GM23248 (cell line): Measurements from ENCODE around the gene ESPN. TPM values are rescaled to one million over a fixed set of nuclear protein-coding genes. Genes with fewer than 3 reads are reported as not detected.

Experiments
- DNase-seq: peaks from one replicate; pipeline ENCODE4 v3.0.0-alpha.2; 2015
- H2AFZ ChIP-seq: fragments of 200-600 bp; sonication (generic); 2 replicates; pipeline ENCODE4 v1.6.1; 2016; ENCODE audit warnings: antibody characterized with exemption
- H3F3A ChIP-seq: fragments of 200-600 bp; sonication (generic); 2 replicates; pipeline ENCODE4 v1.6.1; 2016; ENCODE audit warnings: mild to moderate bottlenecking, antibody characterized with exemption, mixed run types; ENCODE audit not compliant: insufficient read depth
- H3K27ac ChIP-seq: fragments of 200-600 bp; sonication (generic); 2 replicates; pipeline ENCODE4 v1.5.1; 2016; ENCODE audit warnings: mild to moderate bottlenecking
- H3K27me3 ChIP-seq: fragments of 200-600 bp; sonication (generic); replicated peaks from 2 replicates; pipeline ENCODE4 v1.6.1; 2016; ENCODE audit warnings: mild to moderate bottlenecking; ENCODE audit not compliant: insufficient read depth
- H3K36me3 ChIP-seq: fragments of 200-600 bp; sonication (generic); 2 replicates; pipeline ENCODE4 v1.6.1; 2016; ENCODE audit warnings: low read depth, mild to moderate bottlenecking
- H3K4me1 ChIP-seq: fragments of 200-600 bp; sonication (generic); 2 replicates; pipeline ENCODE4 v1.6.1; 2016; ENCODE audit warnings: mild to moderate bottlenecking; ENCODE audit not compliant: insufficient read depth
- H3K4me2 ChIP-seq: fragments of 200-600 bp; sonication (generic); one replicate; pipeline ENCODE4 v1.6.1; 2016; ENCODE audit warnings: mild to moderate bottlenecking; ENCODE audit not compliant: unreplicated experiment
- H3K4me3 ChIP-seq: fragments of 200-600 bp; sonication (generic); 2 replicates; pipeline ENCODE4 v1.5.1; 2016; ENCODE audit warnings: mild to moderate bottlenecking
- H3K79me2 ChIP-seq: fragments of 200-600 bp; sonication (generic); 2 replicates; pipeline ENCODE4 v1.6.1; 2016; ENCODE audit warnings: mild to moderate bottlenecking; ENCODE audit not compliant: insufficient read depth
- H3K9ac ChIP-seq: fragments of 200-600 bp; sonication (generic); 2 replicates; pipeline ENCODE4 v1.6.1; 2016; ENCODE audit warnings: mild to moderate bottlenecking
- H3K9me2 ChIP-seq: fragments of 200-600 bp; sonication (generic); 2 replicates; pipeline ENCODE4 v1.6.1; 2016; ENCODE audit warnings: mixed run types, mild to moderate bottlenecking, moderate library complexity; ENCODE audit not compliant: insufficient read depth
- H3K9me3 ChIP-seq: fragments of 200-600 bp; sonication (generic); one replicate; pipeline ENCODE4 v1.6.1; 2017; ENCODE audit warnings: low read depth
- H4K20me1 ChIP-seq: fragments of 200-600 bp; sonication (generic); 2 replicates; pipeline ENCODE4 v1.6.0; 2016; ENCODE audit not compliant: insufficient read depth
- EZH2 ChIP-seq: fragments of 200-600 bp; sonication (generic); IDR thresholded peaks from 2 replicates; pipeline ENCODE4 v1.6.1; 2018; ENCODE audit warnings: antibody characterized with exemption, mild to moderate bottlenecking; ENCODE audit not compliant: insufficient read depth, poor library complexity, severe bottlenecking
- EZH2phosphoT487 ChIP-seq: fragments of 200-600 bp; sonication (generic); IDR thresholded peaks from 2 replicates; pipeline ENCODE4 v1.6.1; 2018; ENCODE audit warnings: antibody characterized with exemption, moderate library complexity, mild to moderate bottlenecking, low read depth; ENCODE audit not compliant: insufficient read depth
- WGBS, 2 experiments: methylation state at CpG; one replicate each; pipeline ENCODE4 v1.1.6; 2015 to 2017; ENCODE audit warnings: low lambda C conversion rate in 2 of 2, low coverage in 1 of 2; ENCODE audit errors: missing lambda C conversion rate in 2 of 2; 5-methylcytosine and 5-hydroxymethylcytosine counted together
- in situ Hi-C: fragments of 300-500 bp; cut with MboI; formaldehyde crosslinking; loops from 2 replicates; pipeline ENCODE4 v1.15.0; 2020
- polyA plus RNA-seq: library from polyadenylated mRNA; unstranded; fragments of >200 nt; fragmentation: Nextera tagmentation; extraction: Ambion mirVana; gene quantifications from 2 replicates; pipeline ENCODE4 v1.2.1, GENCODE V29; 2016
- total RNA-seq: library from RNA; depleted of rRNA; stranded (reverse); fragments of >200 nt; shearing (Covaris generic); gene quantifications from 2 replicates; pipeline ENCODE4 v1.2.3, GENCODE V29; 2014

ESPN gene
- total and polyA plus RNA-seq, 2 experiments from 2014 or later = not detected

- Histone ChIP-seq H3K36me3 (no peaks in the 10 kb centered on the region), H3K4me2 (no peak overlapping the region), H4K20me1 (no peaks in the 10 kb centered on the region), H3K4me3 (no peak overlapping the region), H3F3A (no peaks in the 10 kb centered on the region), H3K4me1 (no peaks in the 10 kb centered on the region), H3K79me2 (peaks cover 41% of the 10 kb centered on the region), H3K9ac (no peak overlapping the region), H3K9me3 (no peaks in the 10 kb centered on the region), H3K27ac (no peak overlapping the region), H2AFZ (0 out of 2 replicates have a peak overlapping the region, but pooled peaks have one; percentile 41), H3K27me3 (no peaks in the 10 kb centered on the region), H3K9me2 (no peaks in the 10 kb centered on the region)
- TF ChIP-seq EZH2phosphoT487 (no peak), EZH2 (no peak)
- in situ Hi-C loops = no loop called here
- 55 to 56% methylated on average over 5 of the region's 5 CpGs for WGBS, 2 experiments
- no peak for DNase-seq
These were observed 39.6 kb upstream of the ESPN start for GRCh38 chr1:6384962-6385361.

- Histone ChIP-seq H3K9ac (no peak overlapping the region), H3K9me3 (no peaks in the 10 kb centered on the region), H3K4me2 (no peak overlapping the region), H3F3A (no peaks in the 10 kb centered on the region), H3K36me3 (no peaks in the 10 kb centered on the region), H3K79me2 (peaks cover 40% of the 10 kb centered on the region), H3K4me1 (no peaks in the 10 kb centered on the region), H3K4me3 (no peak overlapping the region), H3K27me3 (no peaks in the 10 kb centered on the region), H3K9me2 (no peaks in the 10 kb centered on the region), H2AFZ (peak overlapping the region; percentile 41; the same call in 1 of the 2 replicates), H4K20me1 (no peaks in the 10 kb centered on the region), H3K27ac (no peak overlapping the region; the same call in 1 of the 2 replicates)
- WGBS, 2 experiments = 64 to 68% methylated on average over 21 to 22 of the region's 22 CpGs
- in situ Hi-C loops = no loop called here
- DNase-seq = peak; percentile 78
- TF ChIP-seq EZH2phosphoT487 (no peak), EZH2 (no peak)
These were observed 38.9 kb upstream of the ESPN start for GRCh38 chr1:6385488-6386191.

DNA sequence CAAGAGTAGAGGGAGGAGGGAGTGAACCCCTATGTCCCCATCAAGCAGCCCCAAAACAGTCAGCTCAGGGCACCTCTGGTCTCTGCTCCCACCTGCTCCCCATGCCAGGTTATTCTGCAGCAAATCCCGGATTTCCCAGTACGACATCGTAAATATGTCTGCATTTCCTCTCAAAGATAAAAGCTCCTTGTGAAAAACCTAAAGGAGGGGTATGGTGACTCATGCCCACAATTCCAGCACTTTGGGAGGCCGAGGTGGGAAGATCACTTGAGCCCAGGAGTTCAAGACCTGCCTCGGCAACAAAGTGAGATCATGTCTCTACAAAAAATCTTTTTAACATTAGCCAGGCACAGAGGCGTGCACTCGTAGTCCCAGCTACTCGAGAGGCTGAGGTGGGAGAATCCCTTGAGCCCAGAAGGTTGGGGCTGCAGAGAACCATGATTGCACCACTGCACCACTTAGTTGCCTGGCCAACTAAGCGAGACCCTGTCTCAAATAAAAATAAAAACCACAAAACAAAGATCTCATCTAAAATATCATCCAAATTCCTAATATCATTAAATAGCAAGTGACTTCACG, 38.1 kb upstream of the ESPN start:
- Histone ChIP-seq H3K36me3 (no peaks in the 10 kb centered on the region), H3K27me3 (no peaks in the 10 kb centered on the region), H3K4me2 (no peak overlapping the region), H4K20me1 (no peaks in the 10 kb centered on the region), H3K4me1 (no peaks in the 10 kb centered on the region), H3K9me3 (no peaks in the 10 kb centered on the region), H3F3A (no peaks in the 10 kb centered on the region), H3K9ac (no peak overlapping the region), H3K9me2 (no peaks in the 10 kb centered on the region), H3K27ac (no peak overlapping the region), H3K79me2 (peaks cover 41% of the 10 kb centered on the region), H3K4me3 (no peak overlapping the region), H2AFZ (no peak overlapping the region)
- no peak for TF ChIP-seq EZH2phosphoT487
- TF ChIP-seq EZH2 = no peak
- DNase-seq = no peak
- WGBS, 2 experiments = 87% methylated on average over 10 of the region's 10 CpGs
- in situ Hi-C loops = no loop called here

- no peaks in the 10 kb centered on the region for H3K9me3 ChIP-seq
- TF ChIP-seq EZH2 (no peak), EZH2phosphoT487 (no peak)
- peaks cover 45% of the 10 kb centered on the region for H3K79me2 ChIP-seq
- in situ Hi-C loops = no loop called here
- no peaks in the 10 kb centered on the region for H4K20me1 ChIP-seq
- no peak overlapping the region for H3K4me3 ChIP-seq
- no peak overlapping the region for H3K27ac ChIP-seq
- no peaks in the 10 kb centered on the region for H3K36me3 ChIP-seq
- no peak for DNase-seq
- WGBS, 2 experiments = 89 to 92% methylated on average over 9 of the region's 9 CpGs
- no peak overlapping the region for H3K9ac ChIP-seq
- H3F3A ChIP-seq = no peaks in the 10 kb centered on the region
- H2AFZ ChIP-seq = no peak overlapping the region
- H3K4me1 ChIP-seq = peaks cover 4% of the 10 kb centered on the region; the same call in 1 of the 2 replicates
- H3K27me3 ChIP-seq = no peaks in the 10 kb centered on the region
- H3K9me2 ChIP-seq = no peaks in the 10 kb centered on the region
- no peak overlapping the region for H3K4me2 ChIP-seq
These were observed 34.6 kb upstream of the ESPN start for GRCh38 chr1:6389971-6390370.
